Neural cell (in vitro differentiated cells): ENCODE measurements around the gene FARP1. TPM values are rescaled to one million over a fixed set of nuclear protein-coding genes. Genes with fewer than 3 reads are reported as not detected.

Experiments used
- H2AFZ ChIP-seq: fragments of 200-600, 300-800 bp; sonication (generic), shearing (Covaris generic); 2 replicates; pipeline ENCODE4 v1.6.0; 2014; ENCODE audit warnings: low read depth, mild to moderate bottlenecking, antibody characterized with exemption, low read length, moderate library complexity
- H3F3A ChIP-seq: fragments of 200-600 bp; shearing (Covaris generic); 2 replicates; pipeline ENCODE4 v1.6.1; 2016; ENCODE audit warnings: mild to moderate bottlenecking, moderate library complexity, mixed read lengths, antibody characterized with exemption, low read length; ENCODE audit not compliant: insufficient read depth, poor library complexity, severe bottlenecking
- H3K27ac ChIP-seq: fragments of 200-600, 300-800 bp; sonication (generic), shearing (Covaris generic); 2 replicates; pipeline ENCODE4 v1.5.1; 2014; ENCODE audit warnings: mild to moderate bottlenecking, low read length, moderate library complexity
- H3K27me3 ChIP-seq: fragments of 300-800, 200-600 bp; sonication (generic), shearing (Covaris generic); 2 replicates; pipeline ENCODE4 v1.6.0; 2014; ENCODE audit warnings: mild to moderate bottlenecking, low read depth, low read length, moderate library complexity; ENCODE audit not compliant: insufficient read depth
- H3K36me3 ChIP-seq: fragments of 300-800, 200-600 bp; sonication (generic), shearing (Covaris generic); 2 replicates; pipeline ENCODE4 v1.5.1; 2014; ENCODE audit warnings: mild to moderate bottlenecking, antibody characterized with exemption, low read length, moderate library complexity; ENCODE audit not compliant: insufficient read depth
- H3K4me2 ChIP-seq: fragments of 300-800, 200-600 bp; sonication (generic), shearing (Covaris generic); 2 replicates; pipeline ENCODE4 v1.6.0; 2014; ENCODE audit warnings: mild to moderate bottlenecking, low read length
- H3K4me3 ChIP-seq: fragments of 300-800, 200-600 bp; sonication (generic), shearing (Covaris generic); 2 replicates; pipeline ENCODE4 v1.5.1; 2014; ENCODE audit warnings: mild to moderate bottlenecking, low read length, moderate library complexity
- H3K79me2 ChIP-seq: fragments of 200-600 bp; shearing (Covaris generic); replicated peaks from 2 replicates; pipeline ENCODE4 v1.6.0; 2014; ENCODE audit warnings: mild to moderate bottlenecking, low read length, moderate library complexity; ENCODE audit not compliant: insufficient read depth
- H3K9ac ChIP-seq: fragments of 300-800, 200-600 bp; sonication (generic), shearing (Covaris generic); 2 replicates; pipeline ENCODE4 v1.6.1; 2016; ENCODE audit warnings: mild to moderate bottlenecking, low read length, mixed read lengths
- H3K9me2 ChIP-seq: fragments of 200-600 bp; shearing (Covaris generic); 2 replicates; pipeline ENCODE4 v1.6.1; 2016; ENCODE audit warnings: mild to moderate bottlenecking, low read length, mixed read lengths; ENCODE audit not compliant: insufficient read depth
- H3K9me3 ChIP-seq: fragments of 200-600, 300-800 bp; sonication (generic), shearing (Covaris generic); 2 replicates; pipeline ENCODE4 v1.6.1; 2016; ENCODE audit warnings: mild to moderate bottlenecking, mixed run types, low read length, moderate library complexity, mixed read lengths
- H4K20me1 ChIP-seq: fragments of 200-600 bp; shearing (Covaris generic); 2 replicates; pipeline ENCODE4 v1.6.1; 2016; ENCODE audit warnings: mild to moderate bottlenecking, mixed run types; ENCODE audit not compliant: insufficient read depth
- EP300 ChIP-seq: fragments of 450-650 bp; conservative IDR thresholded peaks from 2 replicates; pipeline ENCODE4 v1.6.1; 2014; ENCODE audit warnings: antibody characterized with exemption, mild to moderate bottlenecking, moderate library complexity; ENCODE audit not compliant: poor library complexity, severe bottlenecking
- EZH2 ChIP-seq: fragments of 200-600, 300-800 bp; shearing (Covaris generic), sonication (generic); IDR thresholded peaks from 2 replicates; pipeline ENCODE4 v1.6.1; 2014; ENCODE audit warnings: antibody characterized with exemption, low read length, borderline replicate concordance, mild to moderate bottlenecking; ENCODE audit not compliant: insufficient read depth, poor library complexity, severe bottlenecking
- MXI1 ChIP-seq: fragments of 450-650 bp; conservative IDR thresholded peaks from 2 replicates; pipeline ENCODE4 v1.6.1; 2014; ENCODE audit warnings: antibody characterized with exemption, mild to moderate bottlenecking; ENCODE audit not compliant: poor library complexity, severe bottlenecking
- POLR2AphosphoS5 ChIP-seq: IDR thresholded peaks from 2 replicates; pipeline ENCODE4 v1.6.1; 2012
- RAD21 ChIP-seq: fragments of 450-650 bp; conservative IDR thresholded peaks from 2 replicates; pipeline ENCODE4 v1.6.1; 2014; ENCODE audit warnings: antibody characterized with exemption, mild to moderate bottlenecking, moderate library complexity
- SMC3 ChIP-seq: fragments of 450-650 bp; conservative IDR thresholded peaks from 2 replicates; pipeline ENCODE4 v1.6.1; 2014; ENCODE audit warnings: antibody characterized with exemption, mild to moderate bottlenecking, moderate library complexity; ENCODE audit not compliant: poor library complexity
- TAF1 ChIP-seq: IDR thresholded peaks from 2 replicates; pipeline ENCODE4 v1.6.1; 2012; ENCODE audit warnings: low read depth
- polyA plus RNA-seq: library from polyadenylated mRNA; depleted of rRNA; stranded (reverse); fragments of >200 nt; gene quantifications from 2 replicates; pipeline ENCODE4 v1.2.3, GENCODE V29; 2014
- TF ChIP-seq, protein P1 (sequence below): IDR thresholded peaks from 2 replicates; pipeline ENCODE4 v1.6.1; 2012; ENCODE audit warnings: borderline replicate concordance
- TF ChIP-seq, protein P2 (sequence below): fragments of 450-650 bp; IDR thresholded peaks from 2 replicates; pipeline ENCODE4 v1.5.1; 2014; ENCODE audit warnings: antibody characterized with exemption, mild to moderate bottlenecking, moderate library complexity; ENCODE audit not compliant: poor library complexity, severe bottlenecking

The FARP1 gene
- polyA plus RNA-seq, 1 donor from 2014 or later: 19.7 TPM

DNA sequence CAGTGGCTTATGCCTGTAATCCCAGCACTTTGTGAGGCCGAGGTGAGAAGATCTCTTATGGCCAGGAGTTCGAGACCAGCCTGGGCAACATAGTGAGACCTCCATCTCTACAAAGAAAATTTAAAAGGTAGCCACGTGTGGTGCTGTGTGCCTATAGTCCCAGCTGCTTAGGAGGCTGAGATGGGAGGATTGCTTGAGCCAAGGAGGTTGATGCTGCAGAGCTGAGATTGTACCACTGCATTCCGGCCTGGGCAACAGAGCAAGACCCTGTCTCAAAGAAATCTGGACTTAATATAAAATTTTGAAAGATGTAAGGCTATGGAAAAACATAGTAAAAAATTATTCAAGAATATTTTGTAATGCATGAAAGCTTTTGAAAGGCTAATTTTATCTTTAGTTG is 99.5 kb downstream of the FARP1 start:
- Histone ChIP-seq H3K4me3 (no peak overlapping the region), H3K4me2 (no peak overlapping the region), H3F3A (no peaks in the 10 kb centered on the region), H3K36me3 (no peaks in the 10 kb centered on the region), H4K20me1 (no peaks in the 10 kb centered on the region), H3K9me3 (no peaks in the 10 kb centered on the region), H3K27ac (no peak overlapping the region), H3K79me2 (peaks cover 6% of the 10 kb centered on the region), H2AFZ (no peak overlapping the region), H3K27me3 (no peaks in the 10 kb centered on the region), H3K9me2 (no peaks in the 10 kb centered on the region), H3K9ac (no peak overlapping the region)
- TF ChIP-seq, protein P1, sequence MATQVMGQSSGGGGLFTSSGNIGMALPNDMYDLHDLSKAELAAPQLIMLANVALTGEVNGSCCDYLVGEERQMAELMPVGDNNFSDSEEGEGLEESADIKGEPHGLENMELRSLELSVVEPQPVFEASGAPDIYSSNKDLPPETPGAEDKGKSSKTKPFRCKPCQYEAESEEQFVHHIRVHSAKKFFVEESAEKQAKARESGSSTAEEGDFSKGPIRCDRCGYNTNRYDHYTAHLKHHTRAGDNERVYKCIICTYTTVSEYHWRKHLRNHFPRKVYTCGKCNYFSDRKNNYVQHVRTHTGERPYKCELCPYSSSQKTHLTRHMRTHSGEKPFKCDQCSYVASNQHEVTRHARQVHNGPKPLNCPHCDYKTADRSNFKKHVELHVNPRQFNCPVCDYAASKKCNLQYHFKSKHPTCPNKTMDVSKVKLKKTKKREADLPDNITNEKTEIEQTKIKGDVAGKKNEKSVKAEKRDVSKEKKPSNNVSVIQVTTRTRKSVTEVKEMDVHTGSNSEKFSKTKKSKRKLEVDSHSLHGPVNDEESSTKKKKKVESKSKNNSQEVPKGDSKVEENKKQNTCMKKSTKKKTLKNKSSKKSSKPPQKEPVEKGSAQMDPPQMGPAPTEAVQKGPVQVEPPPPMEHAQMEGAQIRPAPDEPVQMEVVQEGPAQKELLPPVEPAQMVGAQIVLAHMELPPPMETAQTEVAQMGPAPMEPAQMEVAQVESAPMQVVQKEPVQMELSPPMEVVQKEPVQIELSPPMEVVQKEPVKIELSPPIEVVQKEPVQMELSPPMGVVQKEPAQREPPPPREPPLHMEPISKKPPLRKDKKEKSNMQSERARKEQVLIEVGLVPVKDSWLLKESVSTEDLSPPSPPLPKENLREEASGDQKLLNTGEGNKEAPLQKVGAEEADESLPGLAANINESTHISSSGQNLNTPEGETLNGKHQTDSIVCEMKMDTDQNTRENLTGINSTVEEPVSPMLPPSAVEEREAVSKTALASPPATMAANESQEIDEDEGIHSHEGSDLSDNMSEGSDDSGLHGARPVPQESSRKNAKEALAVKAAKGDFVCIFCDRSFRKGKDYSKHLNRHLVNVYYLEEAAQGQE: no peak
- no peak for TF ChIP-seq RAD21
- no peak for TF ChIP-seq MXI1
- TF ChIP-seq, protein P2, sequence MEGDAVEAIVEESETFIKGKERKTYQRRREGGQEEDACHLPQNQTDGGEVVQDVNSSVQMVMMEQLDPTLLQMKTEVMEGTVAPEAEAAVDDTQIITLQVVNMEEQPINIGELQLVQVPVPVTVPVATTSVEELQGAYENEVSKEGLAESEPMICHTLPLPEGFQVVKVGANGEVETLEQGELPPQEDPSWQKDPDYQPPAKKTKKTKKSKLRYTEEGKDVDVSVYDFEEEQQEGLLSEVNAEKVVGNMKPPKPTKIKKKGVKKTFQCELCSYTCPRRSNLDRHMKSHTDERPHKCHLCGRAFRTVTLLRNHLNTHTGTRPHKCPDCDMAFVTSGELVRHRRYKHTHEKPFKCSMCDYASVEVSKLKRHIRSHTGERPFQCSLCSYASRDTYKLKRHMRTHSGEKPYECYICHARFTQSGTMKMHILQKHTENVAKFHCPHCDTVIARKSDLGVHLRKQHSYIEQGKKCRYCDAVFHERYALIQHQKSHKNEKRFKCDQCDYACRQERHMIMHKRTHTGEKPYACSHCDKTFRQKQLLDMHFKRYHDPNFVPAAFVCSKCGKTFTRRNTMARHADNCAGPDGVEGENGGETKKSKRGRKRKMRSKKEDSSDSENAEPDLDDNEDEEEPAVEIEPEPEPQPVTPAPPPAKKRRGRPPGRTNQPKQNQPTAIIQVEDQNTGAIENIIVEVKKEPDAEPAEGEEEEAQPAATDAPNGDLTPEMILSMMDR: no peak
- TF ChIP-seq POLR2AphosphoS5: no peak
- TF ChIP-seq TAF1: no peak
- TF ChIP-seq EZH2: no peak
- no peak for TF ChIP-seq EP300
- no peak for TF ChIP-seq SMC3

DNA sequence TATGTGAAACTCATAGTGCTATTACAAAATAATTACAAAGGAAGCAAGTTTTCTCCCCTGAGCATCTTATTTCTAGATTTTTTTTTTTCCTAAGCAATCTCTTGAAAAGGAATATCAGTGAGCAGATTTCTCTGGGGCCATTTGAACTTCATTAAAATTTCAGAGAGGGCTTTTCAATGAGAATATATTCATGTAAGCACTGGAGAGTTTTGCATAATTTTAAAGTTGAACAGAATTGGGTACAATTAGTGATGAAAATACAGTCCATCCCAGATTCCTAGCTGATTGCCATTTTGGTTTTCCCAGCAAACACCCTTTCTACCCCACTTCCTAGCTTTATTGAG is 101.0 kb downstream of the FARP1 start:
- Histone ChIP-seq H3K4me3 (no peak overlapping the region), H4K20me1 (no peaks in the 10 kb centered on the region), H3K9me3 (no peaks in the 10 kb centered on the region), H3F3A (no peaks in the 10 kb centered on the region), H3K79me2 (peaks cover 6% of the 10 kb centered on the region), H3K4me2 (no peak overlapping the region), H3K9ac (no peak overlapping the region), H2AFZ (no peak overlapping the region), H3K9me2 (no peaks in the 10 kb centered on the region), H3K36me3 (no peaks in the 10 kb centered on the region), H3K27ac (no peak overlapping the region), H3K27me3 (no peaks in the 10 kb centered on the region)
- no peak for TF ChIP-seq TAF1
- no peak for TF ChIP-seq EP300
- TF ChIP-seq SMC3: no peak
- no peak for TF ChIP-seq EZH2
- no peak for TF ChIP-seq POLR2AphosphoS5
